Measurements from ENCODE around the gene ADAM29. TPM values are rescaled to one million over a fixed set of nuclear protein-coding genes. Genes with fewer than 3 reads are reported as not detected.
"Not testable (repeated sequence)": the region's sequence is repeated elsewhere in the genome, so short reads cannot be mapped to it uniquely, and the experiment has no call there.

ADAM29 gene
- total and polyA plus RNA-seq, 9 of the 15 experiments (the other 6 are each of a cell fraction or from before 2014, with no cell fraction given): not detected

DNA sequence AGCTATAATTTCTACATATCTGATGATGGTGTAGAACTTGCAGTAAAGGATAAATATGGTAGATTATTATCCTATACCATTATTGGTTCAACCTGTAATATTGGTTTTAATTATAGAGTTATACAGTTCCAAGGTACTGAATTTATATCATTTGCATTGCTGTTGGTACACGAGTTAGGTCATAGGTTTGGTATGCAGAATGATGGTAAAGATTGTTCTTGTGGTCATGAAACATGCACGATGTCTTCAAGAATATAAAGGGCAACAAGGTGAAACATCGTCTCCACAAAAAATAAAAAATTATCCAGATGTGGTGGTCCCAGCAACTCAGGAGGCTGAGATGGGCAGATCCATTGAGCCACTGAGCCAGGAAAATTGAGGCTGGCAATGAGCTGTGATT, 99.6 kb downstream of the ADAM29 start (continued):
- TF ChIP-seq, protein P1, sequence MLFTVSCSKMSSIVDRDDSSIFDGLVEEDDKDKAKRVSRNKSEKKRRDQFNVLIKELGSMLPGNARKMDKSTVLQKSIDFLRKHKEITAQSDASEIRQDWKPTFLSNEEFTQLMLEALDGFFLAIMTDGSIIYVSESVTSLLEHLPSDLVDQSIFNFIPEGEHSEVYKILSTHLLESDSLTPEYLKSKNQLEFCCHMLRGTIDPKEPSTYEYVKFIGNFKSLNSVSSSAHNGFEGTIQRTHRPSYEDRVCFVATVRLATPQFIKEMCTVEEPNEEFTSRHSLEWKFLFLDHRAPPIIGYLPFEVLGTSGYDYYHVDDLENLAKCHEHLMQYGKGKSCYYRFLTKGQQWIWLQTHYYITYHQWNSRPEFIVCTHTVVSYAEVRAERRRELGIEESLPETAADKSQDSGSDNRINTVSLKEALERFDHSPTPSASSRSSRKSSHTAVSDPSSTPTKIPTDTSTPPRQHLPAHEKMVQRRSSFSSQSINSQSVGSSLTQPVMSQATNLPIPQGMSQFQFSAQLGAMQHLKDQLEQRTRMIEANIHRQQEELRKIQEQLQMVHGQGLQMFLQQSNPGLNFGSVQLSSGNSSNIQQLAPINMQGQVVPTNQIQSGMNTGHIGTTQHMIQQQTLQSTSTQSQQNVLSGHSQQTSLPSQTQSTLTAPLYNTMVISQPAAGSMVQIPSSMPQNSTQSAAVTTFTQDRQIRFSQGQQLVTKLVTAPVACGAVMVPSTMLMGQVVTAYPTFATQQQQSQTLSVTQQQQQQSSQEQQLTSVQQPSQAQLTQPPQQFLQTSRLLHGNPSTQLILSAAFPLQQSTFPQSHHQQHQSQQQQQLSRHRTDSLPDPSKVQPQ (CRISPR knock-in tag; IDR thresholded peaks at IDR 0.05; ENCODE audit: borderline replicate concordance): no peak
- TF ChIP-seq RBM39 (optimal IDR thresholded peaks at IDR 0.05; ENCODE audit: low read depth, low read length) (no peak), CREM (IDR thresholded peaks at IDR 0.05; ENCODE audit: low read depth) (no peak), ERF (CRISPR knock-in tag; IDR thresholded peaks at IDR 0.05) (no peak), ADNP (tag; IDR thresholded peaks at IDR 0.05) (no peak), SRSF9 (IDR thresholded peaks at IDR 0.05; ENCODE audit: borderline replicate concordance, low read depth, low read length) (no peak), TOE1 (IDR thresholded peaks at IDR 0.05; ENCODE audit: borderline replicate concordance) (no peak), TOE1 (CRISPR knock-in tag; IDR thresholded peaks at IDR 0.05; ENCODE audit: borderline replicate concordance, low read depth) (no peak), PHF20 (IDR thresholded peaks at IDR 0.05; ENCODE audit: partially characterized antibody) (no peak), XRCC4 (IDR thresholded peaks at IDR 0.05; ENCODE audit: extremely low read depth, insufficient read depth, insufficient read length) (no peak), ZNF384 (IDR thresholded peaks at IDR 0.05; ENCODE audit: low read depth, low read length) (no peak), ZNF224 (CRISPR knock-in tag; IDR thresholded peaks at IDR 0.05) (no peak)
- TF ChIP-seq, protein P2, sequence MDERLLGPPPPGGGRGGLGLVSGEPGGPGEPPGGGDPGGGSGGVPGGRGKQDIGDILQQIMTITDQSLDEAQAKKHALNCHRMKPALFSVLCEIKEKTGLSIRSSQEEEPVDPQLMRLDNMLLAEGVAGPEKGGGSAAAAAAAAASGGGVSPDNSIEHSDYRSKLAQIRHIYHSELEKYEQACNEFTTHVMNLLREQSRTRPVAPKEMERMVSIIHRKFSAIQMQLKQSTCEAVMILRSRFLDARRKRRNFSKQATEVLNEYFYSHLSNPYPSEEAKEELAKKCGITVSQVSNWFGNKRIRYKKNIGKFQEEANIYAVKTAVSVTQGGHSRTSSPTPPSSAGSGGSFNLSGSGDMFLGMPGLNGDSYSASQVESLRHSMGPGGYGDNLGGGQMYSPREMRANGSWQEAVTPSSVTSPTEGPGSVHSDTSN (CRISPR knock-in tag; IDR thresholded peaks at IDR 0.05; ENCODE audit: low read depth): no peak
- TF ChIP-seq, protein P2 (tag; conservative IDR thresholded peaks at IDR 0.05; ENCODE audit: low read depth): no peak

DNA sequence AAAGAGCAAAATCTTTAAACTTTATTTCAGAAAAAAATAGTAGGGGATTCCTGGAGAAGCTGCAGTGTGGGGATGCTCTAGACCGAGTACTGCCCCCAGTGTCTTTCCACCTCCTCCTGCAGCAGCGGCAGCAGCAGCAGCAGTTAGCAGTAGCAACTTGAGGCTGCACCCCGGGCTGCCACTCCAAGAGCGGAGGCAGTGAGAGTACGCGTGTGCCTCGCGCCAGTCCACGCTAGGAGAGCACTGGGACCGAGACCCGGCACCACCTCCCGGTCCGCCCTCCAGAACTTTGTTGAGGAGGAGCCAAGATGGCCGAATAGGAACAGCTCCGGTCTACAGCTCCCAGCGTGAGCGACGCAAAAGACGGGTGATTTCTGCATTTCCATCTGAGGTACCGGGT, 101.3 kb downstream of the ADAM29 start:
- H3K36me3 ChIP-seq (ENCODE audit: control insufficient read depth, insufficient read depth, low read length); H3K4me3 ChIP-seq; H3K4me1 ChIP-seq (replicated peaks in 1 of 2; ENCODE audit: control insufficient read depth in 2 of 2, insufficient read depth in 2 of 2, low read length in 2 of 2); intact Hi-C loops (cut with micrococcal nuclease); H3K9ac ChIP-seq (ENCODE audit: insufficient read depth in 1 of 2, low read depth in 2 of 2, low read length in 2 of 2); BruUV-seq (replicated peaks); FAIRE-seq; POLR2A ChIA-PET; H3K9me3 ChIP-seq (replicated peaks; ENCODE audit: control insufficient read depth, insufficient read depth, low read depth, low read length); H4K20me1 ChIP-seq (replicated peaks; ENCODE audit: control insufficient read depth, insufficient read depth, low read length); H3K4me2 ChIP-seq (ENCODE audit: insufficient read depth, low read length); CTCF ChIA-PET (ENCODE audit: low intra/inter-chr PET ratio); H3K79me2 ChIP-seq (ENCODE audit: control insufficient read depth, insufficient read depth, low read length); H3K9me1 ChIP-seq (ENCODE audit: control insufficient read depth, insufficient read depth, low read length); H2AFZ ChIP-seq (ENCODE audit: low read depth, low read length); H3K27ac ChIP-seq (ENCODE audit: extremely low read depth, low read depth, low read length); H3K27me3 ChIP-seq (ENCODE audit: control insufficient read depth in 2 of 2, insufficient read depth in 2 of 2, low read length in 2 of 2); in situ Hi-C loops (cut with MboI); ATAC-seq; DNase-seq (ENCODE audit: extremely low read depth in 1 of 4, low spot score in 3 of 4): not testable (repeated sequence)
- WGBS (ENCODE audit: insufficient coverage, low coverage, missing lambda C conversion rate): 0% methylated on average over 15 of the region's 20 CpGs
